Prostate gland (tissue), 2 donors: ENCODE measurements around the gene RAD51B.

Experiments used
- CTCF ChIP-seq, 4 experiments: fragments of 200-600 bp in 2 of 4; fragments of 450-650 bp in 2 of 4; sonication (generic) in 2 of 4; IDR thresholded peaks; 1 replicate in 3 of 4; 2 replicates in 1 of 4; pipeline ENCODE4 v1.5.1; 2016 to 2019; ENCODE audit warnings: antibody characterized with exemption in 4 of 4, mild to moderate bottlenecking in 2 of 4, moderate library complexity in 2 of 4
- POLR2A ChIP-seq: fragments of 450-650 bp; IDR thresholded peaks from one replicate; pipeline ENCODE4 v1.6.1; 2016; ENCODE audit warnings: antibody characterized with exemption, mild to moderate bottlenecking
- POLR2AphosphoS5 ChIP-seq: sonication (generic); formaldehyde crosslinking; IDR thresholded peaks from one replicate; pipeline ENCODE4 v1.6.1; 2017; ENCODE audit warnings: antibody characterized with exemption

- TF ChIP-seq CTCF (IDR thresholded peaks at IDR 0.05) (no peak), POLR2AphosphoS5 (no peak), POLR2A (no peak)
These were observed 565.3 kb downstream of the RAD51B start for GRCh38 chr14:68384881-68385280.
